DMS79 treated with DMSO at 0.1 percent for 48 hours (cell line): ENCODE results near the gene FKBP1B.
"Not testable (repeated sequence)": the region's sequence is repeated elsewhere in the genome, so short reads cannot be mapped to it uniquely, and the experiment has no call there.

ENCODE experiments used
- DNase-seq: peaks from one replicate; lab custom pipeline; 2025; lab: John Stamatoyannopoulos, UW

The FKBP1B gene

GRCh38 chr2:24049485-24050021 is at the start of gene FKBP1B:
TSS of gene FKBP1B (plus strand) at chr2:24049741. CDS start at chr2:24049850, 109 bp downstream.
- DNase-seq = peak; percentile 65

GRCh38 chr2:24007693-24008092 is 41.8 kb upstream of the FKBP1B start:
- no peak for DNase-seq

- DNase-seq = no peak
Observed at GRCh38 chr2:24008672-24009366, 40.7 kb upstream of the FKBP1B start.

- DNase-seq = no peak
Observed at GRCh38 chr2:24009367-24009679, 40.2 kb upstream of the FKBP1B start.

- DNase-seq = no peak
Observed at GRCh38 chr2:24009680-24010476, 39.7 kb upstream of the FKBP1B start, which contains the start of gene MFSD2B. TSS of gene MFSD2B (plus strand) at chr2:24010085. CDS start at chr2:24010097, 12 bp downstream.

- DNase-seq = no peak
Observed at GRCh38 chr2:24010477-24011249, 38.9 kb upstream of the FKBP1B start.

GRCh38 chr2:24011250-24012104 is 38.1 kb upstream of the FKBP1B start:
- no peak for DNase-seq

GRCh38 chr2:24012521-24013188 is 36.9 kb upstream of the FKBP1B start:
- DNase-seq = no peak

GRCh38 chr2:24014902-24015301 is 34.6 kb upstream of the FKBP1B start:
- not testable (repeated sequence) for DNase-seq

GRCh38 chr2:24015562-24016375 is 33.8 kb upstream of the FKBP1B start:
- no peak for DNase-seq

- no peak for DNase-seq
Observed at GRCh38 chr2:24016376-24016761, 33.2 kb upstream of the FKBP1B start.

- DNase-seq = no peak
Observed at GRCh38 chr2:24016853-24017703, 32.5 kb upstream of the FKBP1B start.

GRCh38 chr2:24017711-24018110 is 31.8 kb upstream of the FKBP1B start:
- DNase-seq = no peak

GRCh38 chr2:24018241-24018640 is 31.3 kb upstream of the FKBP1B start:
- DNase-seq = no peak

GRCh38 chr2:24019729-24020128 is 29.8 kb upstream of the FKBP1B start:
- no peak for DNase-seq

- no peak for DNase-seq
Observed at GRCh38 chr2:24020244-24020643, 29.3 kb upstream of the FKBP1B start.

GRCh38 chr2:24021122-24021998 is 28.2 kb upstream of the FKBP1B start:
- DNase-seq = no peak

GRCh38 chr2:24022324-24022974 is 27.1 kb upstream of the FKBP1B start:
- no peak for DNase-seq
